ENCODE data around the gene UBE2H.

DNA sequence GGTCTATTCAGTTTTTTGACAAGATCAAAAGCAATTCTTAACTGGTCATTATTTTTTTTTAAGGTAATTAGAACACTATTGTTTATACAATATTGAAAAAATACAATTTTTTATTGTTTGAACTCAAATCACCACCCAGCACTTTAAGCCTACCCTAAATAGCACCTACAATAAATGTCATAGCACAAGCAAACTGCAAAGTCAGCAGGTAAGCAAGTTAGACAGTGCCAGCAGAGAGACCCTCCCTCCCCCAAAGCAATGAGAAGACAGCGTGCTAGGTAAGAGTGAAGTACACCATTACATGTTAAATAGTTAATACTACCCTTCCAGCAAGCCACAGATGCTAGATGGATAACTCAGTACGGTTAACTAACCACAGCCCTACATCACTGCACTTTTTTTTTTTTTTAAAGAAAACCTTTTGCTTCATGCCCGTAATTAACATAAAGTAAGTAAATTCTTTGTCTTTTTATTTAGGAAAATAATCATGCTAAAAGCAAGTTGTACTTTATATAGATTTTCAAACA lies 120.0 kb downstream of the UBE2H start:
- no peak for TF ChIP-seq YY1 (IDR thresholded peaks at IDR 0.05)
- no peak for TF ChIP-seq EGR1 (IDR thresholded peaks at IDR 0.05; ENCODE audit: low read depth in 2 of 2)
- TF ChIP-seq, protein P1, sequence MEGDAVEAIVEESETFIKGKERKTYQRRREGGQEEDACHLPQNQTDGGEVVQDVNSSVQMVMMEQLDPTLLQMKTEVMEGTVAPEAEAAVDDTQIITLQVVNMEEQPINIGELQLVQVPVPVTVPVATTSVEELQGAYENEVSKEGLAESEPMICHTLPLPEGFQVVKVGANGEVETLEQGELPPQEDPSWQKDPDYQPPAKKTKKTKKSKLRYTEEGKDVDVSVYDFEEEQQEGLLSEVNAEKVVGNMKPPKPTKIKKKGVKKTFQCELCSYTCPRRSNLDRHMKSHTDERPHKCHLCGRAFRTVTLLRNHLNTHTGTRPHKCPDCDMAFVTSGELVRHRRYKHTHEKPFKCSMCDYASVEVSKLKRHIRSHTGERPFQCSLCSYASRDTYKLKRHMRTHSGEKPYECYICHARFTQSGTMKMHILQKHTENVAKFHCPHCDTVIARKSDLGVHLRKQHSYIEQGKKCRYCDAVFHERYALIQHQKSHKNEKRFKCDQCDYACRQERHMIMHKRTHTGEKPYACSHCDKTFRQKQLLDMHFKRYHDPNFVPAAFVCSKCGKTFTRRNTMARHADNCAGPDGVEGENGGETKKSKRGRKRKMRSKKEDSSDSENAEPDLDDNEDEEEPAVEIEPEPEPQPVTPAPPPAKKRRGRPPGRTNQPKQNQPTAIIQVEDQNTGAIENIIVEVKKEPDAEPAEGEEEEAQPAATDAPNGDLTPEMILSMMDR (IDR thresholded peaks at IDR 0.05; ENCODE audit: low read depth, low read length, missing input control), result no peak
- no peak for TF ChIP-seq JUND (IDR thresholded peaks at IDR 0.05)
